Vagina (tissue), 2 donors: Measurements from ENCODE around the gene CD40.

Experiments used
- CTCF ChIP-seq, 3 experiments: fragments of 450-650 bp in 2 of 3; fragments of 200-600 bp in 1 of 3; sonication (generic) in 1 of 3; IDR thresholded peaks; one replicate each; pipeline ENCODE4 v1.5.1; 2017 to 2019; ENCODE audit warnings: antibody characterized with exemption in 3 of 3, mild to moderate bottlenecking in 2 of 3, moderate library complexity in 2 of 3
- POLR2A ChIP-seq, 2 donors: fragments of 450-650 bp; IDR thresholded peaks; one replicate each; pipeline ENCODE4 v1.6.1; 2017; ENCODE audit warnings: antibody characterized with exemption in 2 of 2, mild to moderate bottlenecking in 2 of 2, moderate library complexity in 2 of 2
- POLR2AphosphoS5 ChIP-seq, 2 donors: sonication (generic); formaldehyde crosslinking; IDR thresholded peaks; one replicate each; pipeline ENCODE4 v1.9.0; 2017; ENCODE audit warnings: antibody characterized with exemption in 2 of 2, mild to moderate bottlenecking in 2 of 2, low read depth in 1 of 2; ENCODE audit not compliant: insufficient read depth in 1 of 2

GRCh38 chr20:46168438-46168837 is 50.3 kb downstream of the CD40 start:
- TF ChIP-seq POLR2A (IDR thresholded peaks at IDR 0.05) (no peak), CTCF (IDR thresholded peaks at IDR 0.05) (no peak), POLR2AphosphoS5 (IDR thresholded peaks at IDR 0.05; ENCODE audit: insufficient read depth in 1 of 2, low read depth in 1 of 2) (no peak)
